Measurements from ENCODE around the gene RBAK.

RBAK gene

DNA sequence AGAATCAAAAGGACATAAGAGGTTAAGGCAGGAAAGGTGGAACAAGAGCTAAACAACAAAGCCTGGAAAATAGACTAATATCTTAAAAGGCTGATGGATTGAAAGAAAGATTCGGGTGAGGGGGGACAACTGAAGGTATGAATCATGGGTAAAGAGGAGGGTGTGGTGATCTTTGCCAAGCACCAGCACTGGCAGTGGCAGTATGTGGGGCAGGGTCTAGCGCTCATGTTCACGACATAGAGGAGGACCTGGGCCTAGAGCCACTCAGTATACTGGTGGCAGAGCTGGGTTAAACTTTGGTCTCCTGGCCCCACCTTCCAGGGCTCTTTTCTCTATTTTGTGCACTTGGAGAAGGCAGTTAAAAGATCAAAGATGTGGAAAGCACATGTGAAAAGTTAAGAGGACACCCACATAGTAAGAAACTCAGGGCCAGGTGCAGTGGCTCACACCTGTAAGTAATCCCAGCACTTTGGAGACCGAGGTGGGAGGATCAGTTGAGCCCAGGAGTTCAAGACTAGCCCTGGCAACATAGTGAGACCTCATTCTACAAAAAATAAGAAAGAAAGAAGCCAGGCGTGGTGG lies 46.2 kb upstream of the RBAK start:
- TF ChIP-seq, protein P1, sequence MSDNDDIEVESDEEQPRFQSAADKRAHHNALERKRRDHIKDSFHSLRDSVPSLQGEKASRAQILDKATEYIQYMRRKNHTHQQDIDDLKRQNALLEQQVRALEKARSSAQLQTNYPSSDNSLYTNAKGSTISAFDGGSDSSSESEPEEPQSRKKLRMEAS (IDR thresholded peaks at IDR 0.05), result no peak
- no peak for TF ChIP-seq FOXM1 (IDR thresholded peaks at IDR 0.05; ENCODE audit: borderline replicate concordance, low read depth)
- no peak for TF ChIP-seq EGR1 (IDR thresholded peaks at IDR 0.05)
- no peak for TF ChIP-seq EP300 (IDR thresholded peaks at IDR 0.05; ENCODE audit: borderline replicate concordance)
- TF ChIP-seq TEAD4 (IDR thresholded peaks at IDR 0.05), result no peak
- TF ChIP-seq, protein P2, sequence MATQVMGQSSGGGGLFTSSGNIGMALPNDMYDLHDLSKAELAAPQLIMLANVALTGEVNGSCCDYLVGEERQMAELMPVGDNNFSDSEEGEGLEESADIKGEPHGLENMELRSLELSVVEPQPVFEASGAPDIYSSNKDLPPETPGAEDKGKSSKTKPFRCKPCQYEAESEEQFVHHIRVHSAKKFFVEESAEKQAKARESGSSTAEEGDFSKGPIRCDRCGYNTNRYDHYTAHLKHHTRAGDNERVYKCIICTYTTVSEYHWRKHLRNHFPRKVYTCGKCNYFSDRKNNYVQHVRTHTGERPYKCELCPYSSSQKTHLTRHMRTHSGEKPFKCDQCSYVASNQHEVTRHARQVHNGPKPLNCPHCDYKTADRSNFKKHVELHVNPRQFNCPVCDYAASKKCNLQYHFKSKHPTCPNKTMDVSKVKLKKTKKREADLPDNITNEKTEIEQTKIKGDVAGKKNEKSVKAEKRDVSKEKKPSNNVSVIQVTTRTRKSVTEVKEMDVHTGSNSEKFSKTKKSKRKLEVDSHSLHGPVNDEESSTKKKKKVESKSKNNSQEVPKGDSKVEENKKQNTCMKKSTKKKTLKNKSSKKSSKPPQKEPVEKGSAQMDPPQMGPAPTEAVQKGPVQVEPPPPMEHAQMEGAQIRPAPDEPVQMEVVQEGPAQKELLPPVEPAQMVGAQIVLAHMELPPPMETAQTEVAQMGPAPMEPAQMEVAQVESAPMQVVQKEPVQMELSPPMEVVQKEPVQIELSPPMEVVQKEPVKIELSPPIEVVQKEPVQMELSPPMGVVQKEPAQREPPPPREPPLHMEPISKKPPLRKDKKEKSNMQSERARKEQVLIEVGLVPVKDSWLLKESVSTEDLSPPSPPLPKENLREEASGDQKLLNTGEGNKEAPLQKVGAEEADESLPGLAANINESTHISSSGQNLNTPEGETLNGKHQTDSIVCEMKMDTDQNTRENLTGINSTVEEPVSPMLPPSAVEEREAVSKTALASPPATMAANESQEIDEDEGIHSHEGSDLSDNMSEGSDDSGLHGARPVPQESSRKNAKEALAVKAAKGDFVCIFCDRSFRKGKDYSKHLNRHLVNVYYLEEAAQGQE (IDR thresholded peaks at IDR 0.05; ENCODE audit: low read depth), result no peak
- TF ChIP-seq CREB1 (IDR thresholded peaks at IDR 0.05; ENCODE audit: low read depth), result no peak
- no peak for TF ChIP-seq TAF1 (IDR thresholded peaks at IDR 0.05; ENCODE audit: low read depth)
- TF ChIP-seq, protein P3, sequence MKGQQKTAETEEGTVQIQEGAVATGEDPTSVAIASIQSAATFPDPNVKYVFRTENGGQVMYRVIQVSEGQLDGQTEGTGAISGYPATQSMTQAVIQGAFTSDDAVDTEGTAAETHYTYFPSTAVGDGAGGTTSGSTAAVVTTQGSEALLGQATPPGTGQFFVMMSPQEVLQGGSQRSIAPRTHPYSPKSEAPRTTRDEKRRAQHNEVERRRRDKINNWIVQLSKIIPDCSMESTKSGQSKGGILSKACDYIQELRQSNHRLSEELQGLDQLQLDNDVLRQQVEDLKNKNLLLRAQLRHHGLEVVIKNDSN (IDR thresholded peaks at IDR 0.05), result no peak

DNA sequence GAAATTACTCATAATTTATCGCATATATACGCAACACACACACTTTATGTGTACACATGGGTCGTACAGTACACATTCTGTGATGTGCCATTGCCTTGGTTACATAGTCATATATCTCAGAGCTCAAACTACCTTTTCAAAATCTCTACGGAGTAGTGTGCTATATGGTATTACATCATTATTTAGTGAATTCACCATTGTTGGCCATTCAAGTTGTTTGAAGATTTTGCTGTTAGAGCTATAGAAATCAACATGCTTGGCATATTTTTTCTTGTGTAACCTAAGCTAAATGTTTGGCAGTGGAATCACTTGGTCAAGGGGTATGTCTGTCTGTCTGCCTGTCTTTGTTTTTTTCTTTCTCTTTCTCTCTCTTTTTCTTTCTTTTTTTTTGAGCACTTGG lies 44.7 kb upstream of the RBAK start:
- TF ChIP-seq CEBPB (IDR thresholded peaks at IDR 0.05) (no peak), NFIC (IDR thresholded peaks at IDR 0.05) (no peak), EP300 (IDR thresholded peaks at IDR 0.05; ENCODE audit: borderline replicate concordance) (no peak), CREB1 (IDR thresholded peaks at IDR 0.05; ENCODE audit: low read depth) (no peak), ZBTB7A (IDR thresholded peaks at IDR 0.05; ENCODE audit: low read depth) (no peak), FOXM1 (IDR thresholded peaks at IDR 0.05; ENCODE audit: borderline replicate concordance, low read depth) (no peak), TCF12 (IDR thresholded peaks at IDR 0.05; ENCODE audit: low read depth) (no peak), RAD21 (IDR thresholded peaks at IDR 0.05; ENCODE audit: low read depth) (no peak), TAF1 (IDR thresholded peaks at IDR 0.05; ENCODE audit: low read depth) (no peak), TEAD4 (IDR thresholded peaks at IDR 0.05) (no peak), EGR1 (IDR thresholded peaks at IDR 0.05) (no peak), YY1 (IDR thresholded peaks at IDR 0.05; ENCODE audit: low read depth) (no peak)
- TF ChIP-seq, protein P2 (IDR thresholded peaks at IDR 0.05; ENCODE audit: low read depth), result no peak
- TF ChIP-seq, protein P3 (IDR thresholded peaks at IDR 0.05), result no peak
- TF ChIP-seq, protein P1 (IDR thresholded peaks at IDR 0.05), result no peak

DNA sequence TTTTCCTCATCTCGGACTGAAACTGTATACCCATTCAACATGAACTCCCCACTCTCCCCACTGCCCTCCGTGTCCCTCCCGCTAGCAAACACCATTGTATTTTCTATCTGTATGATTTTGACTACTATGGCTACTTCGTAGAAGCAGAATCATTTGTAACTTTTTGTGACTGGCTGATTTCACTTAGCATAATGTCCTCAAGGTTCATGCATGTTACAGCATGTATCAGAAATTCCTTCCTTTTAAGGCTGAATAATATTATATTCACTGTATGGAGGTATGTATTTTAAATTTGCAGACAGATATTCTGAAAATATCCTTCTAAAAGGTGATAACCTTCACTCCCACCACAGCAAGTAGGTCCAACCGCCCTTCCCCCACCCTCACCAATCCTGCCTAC lies 43.7 kb upstream of the RBAK start:
- TF ChIP-seq TCF12 (IDR thresholded peaks at IDR 0.05; ENCODE audit: low read depth) (no peak), YY1 (IDR thresholded peaks at IDR 0.05; ENCODE audit: low read depth) (no peak), TAF1 (IDR thresholded peaks at IDR 0.05; ENCODE audit: low read depth) (no peak), TEAD4 (IDR thresholded peaks at IDR 0.05) (no peak), NFIC (IDR thresholded peaks at IDR 0.05) (no peak), EP300 (IDR thresholded peaks at IDR 0.05; ENCODE audit: borderline replicate concordance) (no peak), RAD21 (IDR thresholded peaks at IDR 0.05; ENCODE audit: low read depth) (no peak), EGR1 (IDR thresholded peaks at IDR 0.05) (no peak), CEBPB (IDR thresholded peaks at IDR 0.05) (no peak), CREB1 (IDR thresholded peaks at IDR 0.05; ENCODE audit: low read depth) (no peak), ZBTB7A (IDR thresholded peaks at IDR 0.05; ENCODE audit: low read depth) (no peak), FOXM1 (IDR thresholded peaks at IDR 0.05; ENCODE audit: borderline replicate concordance, low read depth) (no peak)
- TF ChIP-seq, protein P3 (IDR thresholded peaks at IDR 0.05), result no peak
- TF ChIP-seq, protein P2 (IDR thresholded peaks at IDR 0.05; ENCODE audit: low read depth), result no peak
- TF ChIP-seq, protein P1 (IDR thresholded peaks at IDR 0.05), result no peak
